Stomach (tissue), 9 donors: ENCODE measurements around the gene NRIP3. TPM values are rescaled to one million over a fixed set of nuclear protein-coding genes. Genes with fewer than 3 reads are reported as not detected.
A peak's percentile ranks its signal among the peaks of the same experiment; 100 is the strongest.

Experiments used
- DNase-seq, 2 donors: peaks; one replicate each; pipeline versions ENCODE4 v3.0.0 to v3.0.0-alpha.2; 2013 to 2019
- H3K27ac ChIP-seq, 5 donors: fragments of 200-600 bp in 4 of 5; sonication (generic) in 4 of 5; one replicate each; pipeline ENCODE4 v1.5.1; 2013 to 2019; ENCODE audit warnings: mild to moderate bottlenecking in 1 of 5, moderate library complexity in 1 of 5
- H3K27me3 ChIP-seq, 3 donors: fragments of 200-600 bp; sonication (generic); one replicate each; pipeline ENCODE4 v1.5.1; 2017 to 2019; ENCODE audit warnings: mixed run types in 1 of 3
- H3K36me3 ChIP-seq, 4 donors: fragments of 200-600 bp; sonication (generic); 1 replicate in 3 of 4; 2 replicates in 1 of 4; pipeline ENCODE4 v1.5.1; 2016 to 2019
- H3K4me1 ChIP-seq, 4 donors: fragments of 200-600 bp; sonication (generic); one replicate each; pipeline ENCODE4 v1.5.1; 2016 to 2019
- H3K4me3 ChIP-seq, 4 donors: fragments of 200-600 bp; sonication (generic) in 3 of 4; one replicate each; pipeline ENCODE4 v1.5.1; 2016 to 2019; ENCODE audit warnings: mild to moderate bottlenecking in 1 of 4
- H3K9me3 ChIP-seq, 4 donors: fragments of 200-600 bp; sonication (generic); one replicate each; pipeline ENCODE4 v1.5.1; 2016 to 2019
- CTCF ChIP-seq, 7 experiments: fragments of 450-650 bp in 4 of 7; fragments of 200-600 bp in 3 of 7; sonication (generic) in 3 of 7; IDR thresholded peaks; one replicate each; pipeline ENCODE4 v1.5.1; 2016 to 2019; ENCODE audit warnings: antibody characterized with exemption in 7 of 7, control low read depth in 2 of 7, mild to moderate bottlenecking in 1 of 7
- EP300 ChIP-seq: sonication (generic); formaldehyde crosslinking; IDR thresholded peaks from one replicate; pipeline ENCODE4 v1.6.1; 2017; ENCODE audit warnings: antibody characterized with exemption
- POLR2A ChIP-seq, 4 donors: fragments of 450-650 bp; IDR thresholded peaks; one replicate each; pipeline ENCODE4 v1.6.1; 2016; ENCODE audit warnings: antibody characterized with exemption in 4 of 4, control low read depth in 2 of 4, mild to moderate bottlenecking in 1 of 4, moderate library complexity in 1 of 4
- POLR2AphosphoS5 ChIP-seq, 3 donors: sonication (generic); formaldehyde crosslinking; IDR thresholded peaks; one replicate each; pipeline ENCODE4 v1.6.1; 2016; ENCODE audit warnings: antibody characterized with exemption in 3 of 3
- WGBS, 5 donors: extraction: QIAGEN DNeasy Blood & Tissue Kit in 3 of 5; methylation state at CpG; one replicate each; pipeline versions ENCODE4 v1.1.5 to v1.1.7; 2013 to 2018; 5-methylcytosine and 5-hydroxymethylcytosine counted together
- intact Hi-C: fragments of 100-400 bp; cut with DNase I; formaldehyde crosslinking; loops from one replicate; pipeline ENCODE4 v1.15.1; 2023; ENCODE audit warnings: low total_unique reads
- polyA plus RNA-seq, 3 donors: library from polyadenylated mRNA; stranded (reverse); fragments of 200-250 nt; gene quantifications; one replicate each; pipeline ENCODE4 v1.2.3, GENCODE V29; 2013
- small RNA-seq, 4 donors: library from RNA; depleted of rRNA; stranded (forward); fragments of <200 nt; gene quantifications; one replicate each; pipeline ENCODE3, GENCODE V24; 2016
- total RNA-seq, 5 donors: library from RNA; depleted of rRNA; stranded (reverse); fragments of >200 nt; gene quantifications; one replicate each; pipeline versions ENCODE4 v1.1.0 to v1.2.3, GENCODE V29; 2014 to 2016
- donor health status: healthy with polysubstance abuse.
- donor health status: Bipolar disorder and iron deficiency.
- donor health status: healthy.

NRIP3 gene
- total and polyA plus RNA-seq, 8 donors, result 0.33 to 3.9 (median 1.6) TPM; not detected in 2

- Histone ChIP-seq H3K4me1 (no peaks in the 10 kb centered on the region), H3K36me3 (no peaks in the 10 kb centered on the region), H3K27ac (no peak overlapping the region), H3K9me3 (no peaks in the 10 kb centered on the region), H3K27me3 (no peaks in the 10 kb centered on the region), H3K4me3 (no peak overlapping the region)
- peak in 1 of 2 donors; percentile 47 for DNase-seq
- intact Hi-C loops, result no loop called here
- 45 to 54% (median 51%) methylated on average over 14 of the region's 14 CpGs for WGBS, 5 donors
- TF ChIP-seq EP300 (no peak), POLR2AphosphoS5 (IDR thresholded peaks at IDR 0.05) (no peak), CTCF (IDR thresholded peaks at IDR 0.05) (no peak), POLR2A (IDR thresholded peaks at IDR 0.05) (no peak)
These were observed 68.9 kb downstream of the NRIP3 start for GRCh38 chr11:8934742-8935488.

- TF ChIP-seq CTCF (IDR thresholded peaks at IDR 0.05), result no peak
- TF ChIP-seq POLR2AphosphoS5 (IDR thresholded peaks at IDR 0.05), result no peak
- TF ChIP-seq POLR2A (IDR thresholded peaks at IDR 0.05), result no peak
- no peak for TF ChIP-seq EP300
- H3K27ac ChIP-seq, result no peak overlapping the region
- 86 to 96% (median 94%) methylated on average over 6 of the region's 6 CpGs for WGBS, 5 donors
- no peaks in the 10 kb centered on the region for H3K4me1 ChIP-seq
- no peaks in the 10 kb centered on the region for H3K36me3 ChIP-seq
- no peak for DNase-seq
- no peak overlapping the region for H3K4me3 ChIP-seq
- intact Hi-C loops, result no loop called here
- H3K9me3 ChIP-seq, result no peaks in the 10 kb centered on the region
- H3K27me3 ChIP-seq, result no peaks in the 10 kb centered on the region
These were observed 69.9 kb downstream of the NRIP3 start for GRCh38 chr11:8933931-8934330.

GRCh38 chr11:8932564-8933180, 71.1 kb downstream of the NRIP3 start, which contains the start of gene C11orf16:
Gene C11orf16 (minus strand): TSS chr11:8932947. CDS start chr11:8932308, 639 bp downstream.
- TF ChIP-seq POLR2AphosphoS5 (IDR thresholded peaks at IDR 0.05), result no peak
- no peak for TF ChIP-seq POLR2A (IDR thresholded peaks at IDR 0.05)
- no peaks in the 10 kb centered on the region for H3K4me1 ChIP-seq
- WGBS, 5 donors, result 63 to 74% (median 71%) methylated on average over 9 to 12 of the region's 12 CpGs
- H3K4me3 ChIP-seq, result no peak within 1 kb of the TSS
- peak in 1 of 2 donors; percentile 34 for DNase-seq
- no peak within 1 kb of the TSS for H3K27ac ChIP-seq
- intact Hi-C loops, result no loop called here
- H3K27me3 ChIP-seq, result no peaks in the 10 kb centered on the region
- H3K9me3 ChIP-seq, result no peaks in the 10 kb centered on the region
- no peaks in the 10 kb centered on the region for H3K36me3 ChIP-seq

Small RNA genes within 50 kb of the gene (small RNA-seq; reads per million reads assigned to genes)
- 0 reads per million in 4 donors for gene RF00019

Other genes starting within 250 kb of the NRIP3 start
- gene AKIP1, start 92.8 kb downstream of the NRIP3 start, total RNA-seq, result 10 to 100 TPM in 3 of 5 donors, under 1 TPM in 1, not detected in 1; 0.89 to 21.1 (median 17.9) TPM
- 10 to 100 TPM; 16.8 to 26.8 (median 23.4) TPM for gene AKIP1, start 92.8 kb downstream of the NRIP3 start, polyA plus RNA-seq
- gene C11orf16, start 71.1 kb downstream of the NRIP3 start, total RNA-seq, result not detected
- gene C11orf16, start 71.1 kb downstream of the NRIP3 start, polyA plus RNA-seq, result not detected
- 1 to 10 TPM in 1 of 5 donors, not detected in 4; 1.8 TPM for gene ASCL3, start 61.0 kb downstream of the NRIP3 start, total RNA-seq
- not detected for gene ASCL3, start 61.0 kb downstream of the NRIP3 start, polyA plus RNA-seq
- 10 to 100 TPM in 3 of 5 donors, 1 to 10 TPM in 1, under 1 TPM in 1; 0.58 to 74.4 (median 30.7) TPM for gene TMEM9B, start 39.6 kb downstream of the NRIP3 start, total RNA-seq
- gene TMEM9B, start 39.6 kb downstream of the NRIP3 start, polyA plus RNA-seq, result 10 to 100 TPM; 24.3 to 33.9 (median 31.0) TPM
- gene SCUBE2, start 87.6 kb upstream of the NRIP3 start, total RNA-seq, result 10 to 100 TPM in 4 of 5 donors, 1 to 10 TPM in 1; 1.7 to 29.8 (median 26.6) TPM
- gene SCUBE2, start 87.6 kb upstream of the NRIP3 start, polyA plus RNA-seq, result 10 to 100 TPM; 10.6 to 37.1 (median 14.7) TPM